AG04450 (cell line): ENCODE results near the gene GPC4. TPM values are rescaled to one million over a fixed set of nuclear protein-coding genes. Genes with fewer than 3 reads are reported as not detected.

Source experiments
- CTCF ChIA-PET: fragments of 300-600, 350-600 bp; formaldehyde crosslinking; extraction: SDS; loops from one replicate; lab custom pipeline; 2022; ENCODE audit warnings: antibody characterized with exemption, inconsistent platforms; lab: Charles Lee
- POLR2A ChIA-PET: fragments of 350-600 bp; formaldehyde crosslinking; extraction: SDS; loops from one replicate; lab custom pipeline; 2021; ENCODE audit warnings: antibody characterized with exemption, inconsistent platforms; lab: Yijun Ruan, JAX
- DNase-seq: peaks from one replicate; pipeline ENCODE4 v3.0.0-alpha.2; 2011; ENCODE audit warnings: low read depth, low spot score
- H3K27ac ChIP-seq: one replicate; pipeline ENCODE4 v1.5.1; 2012; ENCODE audit warnings: low read depth, low read length, control low read depth
- H3K27me3 ChIP-seq: one replicate; pipeline ENCODE4 v1.6.0; 2012; ENCODE audit warnings: low read length; ENCODE audit not compliant: control insufficient read depth, insufficient read depth
- H3K4me3 ChIP-seq: 2 replicates; pipeline ENCODE4 v1.5.1; 2011; ENCODE audit warnings: mild to moderate bottlenecking, low read depth, low read length, control low read depth
- H3K9me3 ChIP-seq: 2 replicates; pipeline ENCODE4 v1.5.1; 2012; ENCODE audit warnings: low read length; ENCODE audit not compliant: control insufficient read depth, insufficient read depth
- polyA plus RNA-seq: library from polyadenylated mRNA; depleted of rRNA; stranded (reverse); fragments of >200 nt; gene quantifications from 2 replicates; pipeline ENCODE4 v1.2.3, GENCODE V29; 2011
- TF ChIP-seq, protein P1 (sequence below): IDR thresholded peaks from 2 replicates; pipeline ENCODE4 v1.5.1; 2011; ENCODE audit warnings: low read depth, low read length, control low read depth, inconsistent platforms

The GPC4 gene
- polyA plus RNA-seq, 1 experiment = 0.04 TPM

DNA sequence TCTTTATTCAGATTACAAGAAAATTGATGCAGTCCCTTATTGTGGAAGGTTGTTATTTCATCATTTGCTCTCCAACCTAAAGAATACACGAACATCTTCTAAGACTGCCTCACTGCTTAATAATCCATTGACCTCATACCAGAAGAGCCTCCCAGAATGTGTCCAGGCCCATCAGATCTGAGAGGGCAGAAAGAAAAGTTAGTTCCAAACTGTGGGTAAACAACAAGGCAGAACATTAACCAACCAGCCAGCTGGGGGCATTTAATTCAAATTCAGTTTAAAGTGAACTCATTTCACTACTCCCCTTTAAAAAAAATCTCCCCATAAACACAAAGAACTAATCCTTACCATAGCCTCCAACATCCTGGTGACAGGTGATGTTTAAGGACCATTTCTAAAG lies 13.8 kb downstream of the GPC4 start:
- TF ChIP-seq, protein P1, sequence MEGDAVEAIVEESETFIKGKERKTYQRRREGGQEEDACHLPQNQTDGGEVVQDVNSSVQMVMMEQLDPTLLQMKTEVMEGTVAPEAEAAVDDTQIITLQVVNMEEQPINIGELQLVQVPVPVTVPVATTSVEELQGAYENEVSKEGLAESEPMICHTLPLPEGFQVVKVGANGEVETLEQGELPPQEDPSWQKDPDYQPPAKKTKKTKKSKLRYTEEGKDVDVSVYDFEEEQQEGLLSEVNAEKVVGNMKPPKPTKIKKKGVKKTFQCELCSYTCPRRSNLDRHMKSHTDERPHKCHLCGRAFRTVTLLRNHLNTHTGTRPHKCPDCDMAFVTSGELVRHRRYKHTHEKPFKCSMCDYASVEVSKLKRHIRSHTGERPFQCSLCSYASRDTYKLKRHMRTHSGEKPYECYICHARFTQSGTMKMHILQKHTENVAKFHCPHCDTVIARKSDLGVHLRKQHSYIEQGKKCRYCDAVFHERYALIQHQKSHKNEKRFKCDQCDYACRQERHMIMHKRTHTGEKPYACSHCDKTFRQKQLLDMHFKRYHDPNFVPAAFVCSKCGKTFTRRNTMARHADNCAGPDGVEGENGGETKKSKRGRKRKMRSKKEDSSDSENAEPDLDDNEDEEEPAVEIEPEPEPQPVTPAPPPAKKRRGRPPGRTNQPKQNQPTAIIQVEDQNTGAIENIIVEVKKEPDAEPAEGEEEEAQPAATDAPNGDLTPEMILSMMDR = no peak
- DNase-seq = no peak
- Histone ChIP-seq H3K27me3 (no peaks in the 10 kb centered on the region), H3K27ac (no peak overlapping the region), H3K4me3 (no peak overlapping the region), H3K9me3 (no peaks in the 10 kb centered on the region)
- CTCF ChIA-PET = no interaction called here
- POLR2A ChIA-PET = no interaction called here

DNA sequence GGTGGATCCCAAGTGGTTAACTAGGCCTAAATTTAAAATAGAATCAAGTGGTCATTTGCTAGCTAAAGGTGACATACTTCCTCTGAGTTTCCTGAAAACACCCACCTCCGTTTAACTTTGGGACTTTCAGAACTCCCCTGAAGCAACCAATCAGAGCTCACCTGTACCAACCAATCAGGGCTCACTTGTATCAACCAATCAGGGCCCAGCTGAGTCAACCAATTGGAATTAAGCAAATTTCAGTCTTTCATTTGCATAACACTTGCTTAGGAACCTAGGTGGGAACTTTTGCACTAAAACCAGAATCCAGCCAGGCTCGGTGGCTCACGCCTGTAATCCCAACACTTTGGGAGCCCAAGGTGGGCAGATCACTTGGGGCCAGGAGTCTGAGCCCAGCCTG lies 15.9 kb downstream of the GPC4 start:
- no peaks in the 10 kb centered on the region for H3K9me3 ChIP-seq
- POLR2A ChIA-PET = no interaction called here
- H3K4me3 ChIP-seq = no peak overlapping the region
- no peaks in the 10 kb centered on the region for H3K27me3 ChIP-seq
- no peak for DNase-seq
- H3K27ac ChIP-seq = no peak overlapping the region
- TF ChIP-seq, protein P1 = no peak
- CTCF ChIA-PET = no interaction called here

DNA sequence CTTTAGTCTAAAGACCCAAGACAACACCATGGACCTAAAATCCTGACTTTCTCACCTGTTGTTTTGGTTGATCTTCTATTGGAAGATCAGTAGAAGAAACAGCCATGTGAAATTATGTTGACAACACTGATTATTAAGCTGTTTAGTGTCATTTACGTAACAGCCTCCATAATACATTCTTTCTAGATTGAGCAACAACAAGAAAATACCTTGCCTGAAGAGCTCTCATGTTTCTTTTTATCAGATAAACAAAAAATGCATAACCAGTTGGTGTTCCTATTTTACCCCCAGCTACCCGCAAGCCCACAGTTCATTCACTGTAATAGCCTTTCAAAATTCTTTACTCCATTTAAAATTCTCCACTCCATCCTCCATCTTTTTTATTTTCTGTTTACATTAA lies 20.5 kb downstream of the GPC4 start:
- POLR2A ChIA-PET = no interaction called here

DNA sequence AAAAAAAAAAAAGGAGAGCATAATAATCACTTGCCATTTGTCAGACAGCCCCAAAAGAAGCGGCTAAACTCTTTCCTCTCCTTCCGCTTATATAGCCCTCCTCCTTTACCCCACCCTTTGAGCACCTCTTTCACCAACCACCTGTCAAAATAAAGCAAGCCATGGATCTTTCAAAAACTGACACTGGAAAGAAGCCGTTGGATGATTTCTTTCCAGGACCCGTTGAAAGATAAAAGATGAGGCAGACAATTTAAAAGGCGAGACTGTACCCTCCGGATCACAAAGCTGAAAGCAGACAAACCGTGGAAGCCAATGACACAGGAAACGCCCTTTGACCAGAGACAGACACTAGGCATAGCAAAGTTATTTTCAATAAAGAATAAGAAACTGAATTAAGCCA lies 22.6 kb downstream of the GPC4 start:
- ChIA-PET CTCF (no interaction called here), POLR2A (no interaction called here)
- TF ChIP-seq, protein P1 = no peak
- no peak for DNase-seq
- no peak overlapping the region for H3K27ac ChIP-seq
- no peaks in the 10 kb centered on the region for H3K27me3 ChIP-seq
- H3K9me3 ChIP-seq = no peaks in the 10 kb centered on the region
- H3K4me3 ChIP-seq = no peak overlapping the region

More for the DNA sequence above, 20.5 kb downstream of the GPC4 start:
- H3K27me3 ChIP-seq = no peaks in the 10 kb centered on the region
- H3K4me3 ChIP-seq = no peak overlapping the region
- CTCF ChIA-PET = no interaction called here
- no peak overlapping the region for H3K27ac ChIP-seq
- no peak for DNase-seq
- H3K9me3 ChIP-seq = no peaks in the 10 kb centered on the region
- TF ChIP-seq, protein P1 = no peak

DNA sequence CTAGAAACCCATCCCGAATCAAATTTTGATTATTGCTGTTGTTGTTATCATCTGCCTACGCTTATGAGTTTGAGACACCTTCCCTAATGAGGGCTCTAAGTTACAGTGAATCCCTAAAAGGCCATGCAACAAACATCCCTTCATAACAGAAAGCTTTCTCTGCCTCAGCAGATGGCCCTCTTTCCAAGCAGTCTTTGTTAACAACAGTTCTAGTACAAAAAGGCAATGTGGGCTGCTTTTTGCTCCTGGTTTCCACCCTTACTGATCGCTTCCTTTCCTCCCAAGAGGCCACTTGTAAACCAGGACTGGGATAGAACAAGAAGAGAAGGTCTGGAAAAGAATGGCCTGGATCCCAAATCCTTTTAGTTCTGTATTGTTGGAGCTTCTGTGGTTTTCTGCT lies 24.2 kb downstream of the GPC4 start:
- TF ChIP-seq, protein P1 = no peak
- Histone ChIP-seq H3K9me3 (no peaks in the 10 kb centered on the region), H3K27ac (no peak overlapping the region), H3K4me3 (no peak overlapping the region), H3K27me3 (no peaks in the 10 kb centered on the region)
- DNase-seq = no peak
- POLR2A ChIA-PET = no interaction called here
- CTCF ChIA-PET = no interaction called here
